Measurements from ENCODE around the gene UGT1A6.

DNA sequence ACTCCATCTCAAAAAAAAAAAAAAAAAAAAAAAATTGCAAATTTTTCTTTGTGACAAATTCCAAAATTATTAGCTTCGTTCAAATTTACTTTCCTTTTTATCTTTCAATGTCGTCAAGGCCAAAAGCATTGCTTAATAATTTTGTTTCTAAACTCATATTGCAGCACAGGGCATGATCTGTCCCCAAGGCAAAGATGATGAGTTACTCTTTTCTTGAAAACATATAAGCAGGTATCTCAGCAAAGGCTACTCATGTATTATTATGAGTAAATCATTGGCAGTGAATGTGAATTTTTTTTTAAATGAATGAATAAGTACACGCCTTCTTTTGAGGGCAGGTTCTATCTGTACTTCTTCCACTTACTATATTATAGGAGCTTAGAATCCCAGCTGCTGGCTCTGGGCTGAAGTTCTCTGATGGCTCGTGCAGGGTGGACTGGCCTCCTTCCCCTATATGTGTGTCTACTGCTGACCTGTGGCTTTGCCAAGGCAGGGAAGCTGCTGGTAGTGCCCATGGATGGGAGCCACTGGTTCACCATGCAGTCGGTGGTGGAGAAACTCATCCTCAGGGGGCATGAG, 11.1 kb upstream of the UGT1A6 start, which contains the start of gene UGT1A7:
- TF ChIP-seq, protein P1, sequence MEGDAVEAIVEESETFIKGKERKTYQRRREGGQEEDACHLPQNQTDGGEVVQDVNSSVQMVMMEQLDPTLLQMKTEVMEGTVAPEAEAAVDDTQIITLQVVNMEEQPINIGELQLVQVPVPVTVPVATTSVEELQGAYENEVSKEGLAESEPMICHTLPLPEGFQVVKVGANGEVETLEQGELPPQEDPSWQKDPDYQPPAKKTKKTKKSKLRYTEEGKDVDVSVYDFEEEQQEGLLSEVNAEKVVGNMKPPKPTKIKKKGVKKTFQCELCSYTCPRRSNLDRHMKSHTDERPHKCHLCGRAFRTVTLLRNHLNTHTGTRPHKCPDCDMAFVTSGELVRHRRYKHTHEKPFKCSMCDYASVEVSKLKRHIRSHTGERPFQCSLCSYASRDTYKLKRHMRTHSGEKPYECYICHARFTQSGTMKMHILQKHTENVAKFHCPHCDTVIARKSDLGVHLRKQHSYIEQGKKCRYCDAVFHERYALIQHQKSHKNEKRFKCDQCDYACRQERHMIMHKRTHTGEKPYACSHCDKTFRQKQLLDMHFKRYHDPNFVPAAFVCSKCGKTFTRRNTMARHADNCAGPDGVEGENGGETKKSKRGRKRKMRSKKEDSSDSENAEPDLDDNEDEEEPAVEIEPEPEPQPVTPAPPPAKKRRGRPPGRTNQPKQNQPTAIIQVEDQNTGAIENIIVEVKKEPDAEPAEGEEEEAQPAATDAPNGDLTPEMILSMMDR (conservative IDR thresholded peaks at IDR 0.05): no peak
- no peak for TF ChIP-seq EZH2 (IDR thresholded peaks at IDR 0.05; ENCODE audit: low read depth)
